Measurements from ENCODE around the gene CLDN4.
A peak's percentile ranks its signal among the peaks of the same experiment; 100 is the strongest.

CLDN4 gene

DNA sequence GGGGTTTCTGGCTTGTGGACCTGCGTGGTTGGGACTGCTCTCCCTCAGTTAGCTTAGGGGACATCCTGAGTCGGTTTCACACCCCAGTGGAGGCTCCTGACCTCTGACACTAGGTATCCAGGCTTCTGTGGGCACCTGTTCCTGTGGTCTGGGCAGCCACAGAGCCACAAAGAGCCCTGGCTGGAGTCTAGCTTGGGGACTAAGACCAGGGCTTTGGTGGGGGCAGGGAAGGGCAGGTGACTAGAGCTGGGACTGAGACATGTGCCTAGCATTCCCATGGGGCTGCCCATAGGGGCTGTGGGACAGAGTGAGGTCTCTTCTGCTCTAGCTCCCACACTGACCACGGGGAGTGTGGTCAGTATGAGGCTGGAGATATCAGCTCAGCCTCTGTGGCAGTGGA lies 26.1 kb downstream of the CLDN4 start:
- no peak for DNase-seq (ENCODE audit: low read depth)
- H3K4me3 ChIP-seq (ENCODE audit: control insufficient read depth, low read depth, low read length): no peak overlapping the region
- no peak for TF ChIP-seq CTCF (IDR thresholded peaks at IDR 0.05; ENCODE audit: control insufficient read depth, insufficient read depth, low read depth, low read length, missing control alignments)

GRCh38 chr7:73858807-73859206 lies 28.0 kb downstream of the CLDN4 start:
- H3K4me3 ChIP-seq (ENCODE audit: control insufficient read depth, low read depth, low read length): no peak overlapping the region
- TF ChIP-seq CTCF (IDR thresholded peaks at IDR 0.05; ENCODE audit: control insufficient read depth, insufficient read depth, low read depth, low read length, missing control alignments): no peak
- DNase-seq (ENCODE audit: low read depth): no peak

GRCh38 chr7:73860859-73861258 lies 30.1 kb downstream of the CLDN4 start, which contains the start of gene TMEM270:
Gene TMEM270, plus strand, starts transcription at chr7:73861159. Its CDS starts 36 bp downstream, at chr7:73861195.
- H3K4me3 ChIP-seq (ENCODE audit: control insufficient read depth, low read depth, low read length): no peak within 1 kb of the TSS
- DNase-seq (ENCODE audit: low read depth): no peak
- no peak for TF ChIP-seq CTCF (IDR thresholded peaks at IDR 0.05; ENCODE audit: control insufficient read depth, insufficient read depth, low read depth, low read length, missing control alignments)

GRCh38 chr7:73861305-73861704 lies 30.5 kb downstream of the CLDN4 start:
- DNase-seq (ENCODE audit: low read depth): no peak
- no peak overlapping the region for H3K4me3 ChIP-seq (ENCODE audit: control insufficient read depth, low read depth, low read length)
- no peak for TF ChIP-seq CTCF (IDR thresholded peaks at IDR 0.05; ENCODE audit: control insufficient read depth, insufficient read depth, low read depth, low read length, missing control alignments)

- H3K4me3 ChIP-seq (ENCODE audit: control insufficient read depth, low read depth, low read length): no peak overlapping the region
- DNase-seq (ENCODE audit: low read depth): no peak
- TF ChIP-seq CTCF (IDR thresholded peaks at IDR 0.05; ENCODE audit: control insufficient read depth, insufficient read depth, low read depth, low read length, missing control alignments): no peak
Observed at GRCh38 chr7:73864981-73865711, 34.4 kb downstream of the CLDN4 start.

- H3K4me3 ChIP-seq (ENCODE audit: control insufficient read depth, low read depth, low read length): no peak overlapping the region
- TF ChIP-seq CTCF (IDR thresholded peaks at IDR 0.05; ENCODE audit: control insufficient read depth, insufficient read depth, low read depth, low read length, missing control alignments): peak; percentile 81
- no peak for DNase-seq (ENCODE audit: low read depth)
Observed at GRCh38 chr7:73865738-73866445, 35.1 kb downstream of the CLDN4 start.
